GM19438 (cell line): ENCODE data around the gene RPP25L.
"Not testable (repeated sequence)": the region's sequence is repeated elsewhere in the genome, so short reads cannot be mapped to it uniquely, and the experiment has no call there.

Experiments used
- ATAC-seq: cut with Tn5 transposase; IDR thresholded peaks from one replicate; pipeline ENCODE4 v1.9.1; 2021; ENCODE audit warnings: low read depth; ENCODE audit not compliant: unreplicated experiment

RPP25L gene

GRCh38 chr9:34611811-34612787 lies at the start of gene RPP25L:
RPP25L (minus strand) TSS chr9:34612097; CDS start chr9:34611296, 801 bp downstream.
- ATAC-seq = peak; percentile 77

DNA sequence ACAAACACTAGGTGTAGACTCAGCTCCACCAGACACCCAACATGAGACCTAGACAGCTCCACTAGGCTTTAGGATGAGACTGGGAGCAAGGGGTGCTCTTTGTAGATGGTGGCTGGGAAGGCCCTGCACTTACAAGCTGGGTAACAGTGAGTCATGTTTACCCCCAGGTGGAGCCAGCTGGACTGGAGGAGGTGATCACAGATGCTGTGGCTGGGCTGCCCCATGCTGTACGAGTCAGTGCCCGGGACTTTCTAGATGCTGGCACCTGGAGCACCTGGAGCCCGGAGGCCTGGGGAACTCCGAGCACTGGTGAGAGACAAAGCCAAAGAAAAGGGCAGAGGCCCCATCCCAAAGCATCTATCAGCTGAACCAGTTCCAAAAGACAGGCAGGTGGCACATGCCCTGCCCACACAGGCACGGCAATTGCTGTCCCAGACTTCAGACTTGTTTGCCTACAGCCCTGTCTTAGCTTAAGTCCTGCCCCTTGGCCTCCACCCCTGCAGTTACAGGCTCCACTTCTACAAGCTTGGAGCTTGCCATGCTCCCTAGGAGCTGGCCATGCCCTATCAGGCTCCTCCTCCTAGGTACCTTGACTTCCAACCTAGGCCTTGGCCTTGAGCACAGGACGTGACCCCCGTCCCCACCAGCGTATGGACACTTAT lies 47.8 kb upstream of the RPP25L start:
- no peak for ATAC-seq

DNA sequence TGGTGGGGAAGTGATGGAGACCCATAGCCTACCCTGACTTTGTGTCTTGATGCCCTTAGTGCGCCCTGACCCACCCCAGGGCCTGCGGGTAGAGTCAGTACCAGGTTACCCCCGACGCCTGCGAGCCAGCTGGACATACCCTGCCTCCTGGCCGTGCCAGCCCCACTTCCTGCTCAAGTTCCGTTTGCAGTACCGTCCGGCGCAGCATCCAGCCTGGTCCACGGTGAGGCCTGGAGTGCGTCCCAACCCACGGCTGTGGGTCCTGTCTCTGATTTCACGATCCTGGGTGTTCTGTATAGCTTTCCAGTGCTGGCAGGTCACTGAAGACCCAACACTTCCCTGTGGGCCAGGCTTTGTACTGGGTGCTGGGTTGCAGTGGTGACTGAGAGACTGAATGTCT lies 46.6 kb upstream of the RPP25L start:
- no peak for ATAC-seq

- no peak for ATAC-seq
Observed at GRCh38 chr9:34656992-34657391, 45.1 kb upstream of the RPP25L start.

DNA sequence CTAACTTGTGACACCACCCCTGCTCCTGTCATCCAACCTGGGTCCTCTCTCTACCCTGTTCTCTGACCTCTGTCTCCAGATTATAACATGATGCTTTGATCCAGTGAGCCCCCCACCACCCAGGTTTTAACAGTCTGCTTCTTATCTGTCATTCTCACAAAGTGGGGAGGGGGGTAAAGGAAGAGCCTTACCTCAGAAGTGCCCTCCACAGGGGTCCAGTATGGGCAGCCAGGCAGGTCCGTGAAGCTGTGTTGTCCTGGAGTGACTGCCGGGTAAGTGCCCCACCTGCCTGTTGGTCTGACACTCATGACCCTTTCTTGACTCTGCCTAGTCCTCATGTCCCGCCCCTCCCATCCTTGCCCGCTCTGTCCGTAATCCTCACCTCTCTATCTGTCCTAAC lies 43.5 kb upstream of the RPP25L start:
- ATAC-seq = no peak

GRCh38 chr9:34654323-34655051 lies 42.6 kb upstream of the RPP25L start:
- ATAC-seq = no peak

GRCh38 chr9:34653151-34654072 lies 41.5 kb upstream of the RPP25L start:
- ATAC-seq = no peak

DNA sequence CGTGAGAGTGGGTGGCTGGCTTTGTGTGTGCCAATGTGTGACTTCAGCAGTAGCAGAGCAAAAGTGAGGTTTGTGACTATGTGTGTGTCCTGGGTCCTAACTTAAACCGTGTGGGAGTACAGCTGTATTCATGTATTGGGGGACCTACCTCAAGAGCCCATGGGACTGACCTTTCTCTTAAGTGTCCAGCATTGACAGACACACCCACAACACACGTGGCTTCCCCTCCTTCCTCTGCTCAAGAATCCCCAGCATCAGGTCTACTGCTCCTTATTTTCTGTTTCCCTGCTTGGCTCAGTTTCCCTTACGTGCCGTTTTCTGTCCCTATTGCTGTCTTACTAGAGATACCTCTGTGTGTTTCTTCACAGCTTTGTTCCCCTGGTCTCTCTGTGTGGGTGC lies 40.7 kb upstream of the RPP25L start:
- ATAC-seq = no peak

DNA sequence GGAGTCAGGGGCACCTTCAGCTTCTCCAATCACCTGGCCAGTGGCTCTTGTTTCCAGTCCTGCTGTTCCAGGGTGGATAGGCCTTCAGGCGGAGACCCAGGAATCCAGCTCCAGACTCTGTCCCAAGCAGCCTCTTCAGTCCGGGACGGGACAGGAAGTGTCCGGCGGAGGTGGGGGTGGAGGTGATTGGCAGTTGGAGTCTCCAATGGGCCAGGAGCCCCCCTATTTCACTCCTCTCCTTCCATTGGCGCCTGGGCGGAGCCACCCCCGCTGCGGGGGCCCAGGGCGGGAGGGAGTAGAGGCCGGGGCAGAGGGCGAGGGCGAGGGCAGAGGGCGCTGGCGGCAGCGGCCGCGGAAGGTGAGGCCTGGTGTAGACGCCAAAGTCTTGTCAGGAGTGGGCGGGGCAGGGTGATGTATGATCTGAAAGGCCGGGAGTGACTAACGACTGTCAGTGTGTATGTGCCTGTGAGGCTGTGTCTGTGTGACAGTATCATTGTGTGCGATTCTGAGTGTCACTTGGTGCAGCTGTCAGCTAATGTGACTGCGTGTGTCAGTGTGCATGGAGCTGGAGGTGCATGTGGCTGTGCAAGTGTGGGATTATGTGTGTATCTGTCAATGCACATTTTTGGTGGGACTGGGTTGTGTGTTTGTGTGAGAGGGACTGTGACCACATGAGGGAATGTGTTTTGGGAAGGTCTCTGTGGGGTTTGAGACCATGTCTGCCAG lies 40.1 kb upstream of the RPP25L start, which contains the start of gene IL11RA:
Gene IL11RA (plus strand): TSS at position 310 of the 726 bp plus-strand sequence. CDS start 3,033 bp downstream, outside the sequence.
- ATAC-seq = no peak

DNA sequence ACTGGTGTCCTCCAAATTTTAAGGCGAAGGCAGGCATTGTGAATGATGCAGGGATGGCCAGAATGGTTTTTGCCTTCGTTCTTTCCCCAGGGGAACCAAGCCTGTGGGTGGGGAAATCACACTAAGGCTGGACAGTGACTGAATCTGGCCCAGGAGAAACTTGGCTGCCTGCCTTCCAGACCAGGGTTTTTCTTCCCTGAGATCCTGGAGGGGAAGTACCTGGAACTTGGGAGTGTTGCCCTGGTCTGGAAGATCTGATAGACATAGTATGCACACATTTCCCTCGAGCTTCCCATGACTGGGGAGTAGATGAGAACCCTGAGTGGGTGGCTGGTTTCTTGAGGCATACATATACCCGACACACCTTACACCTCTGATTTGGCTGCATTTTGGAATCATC lies 39.4 kb upstream of the RPP25L start:
- ATAC-seq = no peak

DNA sequence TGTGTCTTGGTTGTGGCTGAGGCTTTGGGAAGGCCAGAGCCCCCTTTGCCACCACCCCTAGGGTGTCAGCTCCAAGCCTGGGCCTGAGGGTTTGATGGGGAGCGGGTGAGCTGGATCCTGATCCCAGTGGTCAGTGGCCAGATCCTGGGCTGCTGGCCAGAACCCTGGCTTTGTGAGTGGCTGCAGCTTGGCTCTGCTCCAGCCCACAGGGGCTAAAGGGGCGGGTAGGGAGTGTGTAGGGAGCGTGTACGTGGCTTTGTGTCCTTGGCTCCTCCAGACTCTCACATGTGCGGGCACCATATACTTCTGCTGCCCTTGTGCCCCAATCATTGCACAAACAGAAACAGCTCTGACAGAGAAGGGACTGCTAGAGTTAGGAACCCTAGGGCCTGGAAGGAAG lies 38.9 kb upstream of the RPP25L start:
- no peak for ATAC-seq

DNA sequence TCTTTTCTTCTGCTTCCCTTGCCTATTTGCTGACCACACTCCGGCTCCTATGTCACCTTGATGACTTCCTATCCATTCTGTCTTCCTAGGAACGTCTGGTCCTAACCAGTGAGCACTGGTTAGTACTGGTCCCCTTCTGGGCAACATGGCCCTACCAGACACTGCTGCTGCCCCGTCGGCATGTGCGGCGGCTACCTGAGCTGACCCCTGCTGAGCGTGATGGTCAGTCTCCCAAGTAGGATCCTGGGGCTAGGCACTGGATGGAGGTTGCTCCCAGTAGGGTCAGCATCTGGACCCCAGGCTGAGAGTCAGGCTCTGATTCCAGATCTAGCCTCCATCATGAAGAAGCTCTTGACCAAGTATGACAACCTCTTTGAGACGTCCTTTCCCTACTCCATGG lies 36.8 kb upstream of the RPP25L start:
- no peak for ATAC-seq

GRCh38 chr9:34647651-34648050 lies 35.8 kb upstream of the RPP25L start:
- ATAC-seq = no peak

- ATAC-seq = no peak
Observed at GRCh38 chr9:34647084-34647403, 35.1 kb upstream of the RPP25L start.

DNA sequence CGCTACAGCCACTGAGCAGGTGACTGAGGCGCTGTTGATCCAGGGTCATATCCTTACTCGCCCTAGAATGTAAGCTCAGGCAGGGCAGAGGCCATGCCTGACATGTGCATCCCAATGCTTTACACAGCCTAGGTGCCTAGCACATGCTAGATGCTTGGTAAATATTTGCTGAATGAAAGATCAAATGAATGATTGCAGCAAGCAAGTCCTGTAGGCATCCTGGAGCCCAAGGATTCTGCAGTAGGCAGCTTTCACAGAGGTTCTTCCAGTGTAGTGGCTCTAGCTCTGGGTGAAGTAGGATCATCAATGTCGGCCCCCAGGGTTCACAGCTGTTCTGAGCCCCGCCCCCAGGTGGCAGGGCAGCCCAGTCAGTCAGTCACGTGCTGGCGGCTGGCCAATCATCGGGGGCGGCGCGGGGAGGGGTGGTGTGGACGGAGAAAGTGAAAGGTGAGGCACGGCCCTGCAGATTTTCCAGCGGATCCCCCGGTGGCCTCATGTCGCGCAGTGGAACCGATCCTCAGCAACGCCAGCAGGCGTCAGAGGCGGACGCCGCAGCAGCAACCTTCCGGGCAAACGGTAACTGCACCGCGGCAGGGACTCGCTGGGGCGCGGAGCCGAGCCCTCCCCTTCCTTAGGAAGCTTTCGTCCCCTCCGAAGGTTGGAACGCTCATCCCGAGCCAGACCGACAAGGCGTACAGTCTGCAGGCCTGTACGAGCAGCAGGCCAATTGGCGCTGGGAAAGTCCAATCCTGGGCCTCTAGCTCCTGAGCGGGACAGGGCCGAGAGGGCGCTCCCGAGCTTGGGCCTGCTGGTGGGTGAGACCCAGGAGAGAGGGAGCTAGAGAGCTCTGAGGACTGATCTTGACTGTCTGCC lies 34.5 kb upstream of the RPP25L start, which contains the start of gene GALT:
Gene GALT (plus strand): TSS at position 465 of the 873 bp plus-strand sequence. CDS start 30 bp downstream, at position 495.
- peak; percentile 68 for ATAC-seq

DNA sequence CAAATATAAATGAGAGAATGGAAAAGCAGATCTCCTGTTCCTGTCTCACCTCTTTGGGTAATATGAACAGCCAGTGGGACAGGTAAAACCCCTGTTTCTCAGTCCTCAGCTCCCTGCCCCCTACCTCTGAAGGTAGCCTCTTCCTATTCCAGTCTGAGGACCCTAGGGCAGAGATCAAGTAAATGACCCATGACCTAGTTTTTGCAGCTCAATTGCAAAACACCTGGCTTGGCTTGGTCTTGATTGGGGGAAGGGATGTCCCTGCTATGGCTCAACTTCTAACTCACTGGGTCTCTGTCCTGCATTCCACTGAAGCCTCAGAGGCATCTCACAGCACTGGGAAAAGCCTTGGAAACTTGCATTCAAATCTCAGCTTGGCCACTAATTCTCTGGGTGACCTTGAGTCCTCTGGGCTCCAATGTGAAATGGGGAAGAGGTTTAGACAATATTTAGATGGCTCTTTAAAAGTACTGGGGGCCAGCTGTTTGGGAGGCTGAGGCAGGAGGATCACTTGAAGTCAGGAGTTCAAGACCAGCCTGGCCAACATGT lies 32.9 kb upstream of the RPP25L start:
- no peak for ATAC-seq

DNA sequence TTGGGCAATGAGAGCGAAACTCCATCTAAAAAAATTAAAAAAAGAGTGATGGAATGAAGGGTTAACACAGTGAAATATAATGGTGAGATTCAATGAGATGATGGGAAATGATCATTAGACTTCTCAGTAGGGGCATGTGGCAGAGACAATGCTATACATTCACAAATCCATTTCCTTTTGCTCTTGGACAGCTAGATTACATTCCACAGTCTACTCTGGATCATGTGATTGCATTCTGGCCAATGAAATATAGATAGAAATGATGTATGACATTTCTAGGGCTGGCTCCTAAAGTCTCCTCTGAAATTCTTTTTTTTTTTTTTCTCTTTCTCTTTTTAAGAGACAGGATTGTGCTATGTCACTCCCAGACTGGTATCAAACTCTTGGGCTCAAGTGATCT lies 30.8 kb upstream of the RPP25L start:
- no peak for ATAC-seq

DNA sequence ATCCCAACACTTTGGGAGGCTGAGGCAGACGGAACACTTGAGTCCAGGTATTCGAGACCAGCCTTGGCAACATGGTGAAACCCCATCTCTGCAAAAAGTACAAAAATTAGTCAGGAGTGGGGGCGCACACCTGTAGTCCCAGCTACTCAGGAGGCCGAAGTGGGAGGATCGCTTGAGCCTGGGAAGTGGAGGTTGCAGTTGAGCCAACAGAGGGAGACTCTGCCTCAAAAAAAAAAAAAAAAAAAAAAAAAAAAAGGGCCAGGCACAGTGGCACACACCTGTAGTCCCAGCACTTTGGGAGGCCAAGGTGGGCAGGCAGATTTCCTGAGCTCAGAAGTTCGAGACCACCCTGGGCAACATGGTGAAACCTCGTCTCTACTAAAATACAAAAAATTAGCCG lies 27.4 kb upstream of the RPP25L start:
- not testable (repeated sequence) for ATAC-seq
